DOHH2 (cell line): ENCODE measurements around the gene KCTD11.

Experiments used
- CTCF ChIP-seq: fragments of 200-600 bp; sonication (generic); IDR thresholded peaks from one replicate; pipeline ENCODE4 v1.5.1; 2014; ENCODE audit warnings: antibody characterized with exemption, mild to moderate bottlenecking, low read depth, low read length; ENCODE audit not compliant: poor library complexity, severe bottlenecking
- EZH2phosphoT487 ChIP-seq: fragments of 200-600 bp; sonication (generic); IDR thresholded peaks from 2 replicates; pipeline ENCODE4 v1.6.1; 2017; ENCODE audit warnings: borderline replicate concordance, mild to moderate bottlenecking, antibody characterized with exemption, low read length, moderate library complexity, mixed read lengths

- TF ChIP-seq CTCF (no peak), EZH2phosphoT487 (no peak)
These were observed 47.8 kb upstream of the KCTD11 start for GRCh38 chr17:7304179-7304578.
